ENCODE measurements around the gene DNAJC25.

GRCh38 chr9:111613436-111614040 is 17.6 kb upstream of the DNAJC25 start:
- TF ChIP-seq, protein P1, sequence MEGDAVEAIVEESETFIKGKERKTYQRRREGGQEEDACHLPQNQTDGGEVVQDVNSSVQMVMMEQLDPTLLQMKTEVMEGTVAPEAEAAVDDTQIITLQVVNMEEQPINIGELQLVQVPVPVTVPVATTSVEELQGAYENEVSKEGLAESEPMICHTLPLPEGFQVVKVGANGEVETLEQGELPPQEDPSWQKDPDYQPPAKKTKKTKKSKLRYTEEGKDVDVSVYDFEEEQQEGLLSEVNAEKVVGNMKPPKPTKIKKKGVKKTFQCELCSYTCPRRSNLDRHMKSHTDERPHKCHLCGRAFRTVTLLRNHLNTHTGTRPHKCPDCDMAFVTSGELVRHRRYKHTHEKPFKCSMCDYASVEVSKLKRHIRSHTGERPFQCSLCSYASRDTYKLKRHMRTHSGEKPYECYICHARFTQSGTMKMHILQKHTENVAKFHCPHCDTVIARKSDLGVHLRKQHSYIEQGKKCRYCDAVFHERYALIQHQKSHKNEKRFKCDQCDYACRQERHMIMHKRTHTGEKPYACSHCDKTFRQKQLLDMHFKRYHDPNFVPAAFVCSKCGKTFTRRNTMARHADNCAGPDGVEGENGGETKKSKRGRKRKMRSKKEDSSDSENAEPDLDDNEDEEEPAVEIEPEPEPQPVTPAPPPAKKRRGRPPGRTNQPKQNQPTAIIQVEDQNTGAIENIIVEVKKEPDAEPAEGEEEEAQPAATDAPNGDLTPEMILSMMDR (IDR thresholded peaks at IDR 0.05; ENCODE audit: low read depth, low read length) = no peak
- no peak for TF ChIP-seq POLR2A (IDR thresholded peaks at IDR 0.05; ENCODE audit: extremely low read depth, insufficient read length)
- TF ChIP-seq MAX (IDR thresholded peaks at IDR 0.05; ENCODE audit: low read depth, low read length) = no peak
